ENCODE results near the gene CTTN.
A peak's percentile ranks its signal among the peaks of the same experiment; 100 is the strongest.

Gene CTTN

GRCh38 chr11:70477609-70478008 lies 79.3 kb downstream of the CTTN start:
- no peak for DNase-seq (ENCODE audit: low spot score)

- no peak for DNase-seq (ENCODE audit: low spot score)
These were observed 80.0 kb downstream of the CTTN start for GRCh38 chr11:70478166-70478890.

GRCh38 chr11:70480711-70481110 lies 82.4 kb downstream of the CTTN start:
- DNase-seq (ENCODE audit: low spot score), result no peak

DNA sequence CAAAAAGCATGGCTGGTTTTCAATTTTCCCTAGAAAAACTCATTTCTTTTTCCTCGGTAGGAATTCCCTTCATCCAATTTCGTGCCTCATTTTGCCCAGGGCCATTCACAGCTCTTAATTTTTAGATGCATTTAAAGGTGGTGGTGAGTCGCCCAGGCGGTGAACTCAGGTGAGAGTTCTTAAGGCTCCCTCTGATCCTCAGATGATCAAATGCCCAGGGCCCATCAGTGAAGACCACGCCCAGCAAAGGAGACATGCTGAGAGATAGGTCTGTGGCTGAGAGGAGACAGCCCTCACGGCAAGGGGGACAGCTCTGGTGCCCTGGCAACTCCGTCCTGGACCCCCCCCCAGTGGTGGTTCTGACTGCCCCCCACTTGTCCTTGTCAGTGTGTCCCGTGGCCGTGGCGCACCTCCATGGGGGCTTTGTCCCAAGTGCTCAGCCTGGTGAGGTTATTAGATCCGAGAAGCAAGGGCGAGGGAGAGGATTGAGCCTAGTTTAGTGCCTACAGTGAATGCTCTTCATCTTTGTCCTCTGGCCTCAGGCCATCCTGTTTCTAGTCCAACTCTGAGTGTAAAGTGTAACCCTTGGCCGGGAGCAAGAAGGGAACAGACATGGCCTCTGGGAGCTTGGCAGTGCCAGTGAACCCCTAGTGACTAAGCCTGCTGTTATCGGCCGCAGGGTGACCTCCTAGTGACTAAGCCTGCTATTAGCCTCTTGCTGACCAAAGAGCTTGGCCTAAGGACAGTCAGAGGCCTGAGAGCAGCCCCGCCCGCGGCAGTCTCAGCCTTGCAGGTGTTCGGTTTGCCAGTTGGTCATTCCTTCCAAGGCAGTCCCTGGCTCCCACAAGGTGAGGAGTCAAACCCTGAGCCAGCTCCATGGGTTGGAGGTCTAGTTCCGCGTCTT lies 83.5 kb downstream of the CTTN start:
- peak; percentile 92 for DNase-seq (ENCODE audit: low spot score)

DNA sequence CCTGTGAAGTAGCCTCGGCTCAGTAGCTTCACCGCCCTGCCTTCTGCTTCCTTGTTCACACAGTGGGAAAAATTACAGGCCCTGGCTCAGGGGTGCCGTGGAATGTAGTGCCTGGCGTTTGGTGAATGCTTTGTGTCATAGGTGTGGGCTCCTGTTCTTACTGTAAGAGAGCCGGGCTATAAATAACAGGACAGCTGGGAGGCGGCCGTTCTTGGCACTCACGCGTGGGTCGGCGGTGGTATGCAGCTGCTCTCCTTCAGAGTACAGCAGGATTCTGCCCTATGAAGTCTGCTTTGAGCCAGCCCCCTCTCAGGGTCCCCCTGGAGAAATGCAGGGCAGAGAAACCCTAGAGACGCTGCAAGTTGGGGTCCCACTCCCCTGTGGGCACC lies 84.2 kb downstream of the CTTN start:
- DNase-seq (ENCODE audit: low spot score), result no peak

- DNase-seq (ENCODE audit: low spot score), result peak; percentile 73
These were observed 84.9 kb downstream of the CTTN start for GRCh38 chr11:70483077-70483861.

DNA sequence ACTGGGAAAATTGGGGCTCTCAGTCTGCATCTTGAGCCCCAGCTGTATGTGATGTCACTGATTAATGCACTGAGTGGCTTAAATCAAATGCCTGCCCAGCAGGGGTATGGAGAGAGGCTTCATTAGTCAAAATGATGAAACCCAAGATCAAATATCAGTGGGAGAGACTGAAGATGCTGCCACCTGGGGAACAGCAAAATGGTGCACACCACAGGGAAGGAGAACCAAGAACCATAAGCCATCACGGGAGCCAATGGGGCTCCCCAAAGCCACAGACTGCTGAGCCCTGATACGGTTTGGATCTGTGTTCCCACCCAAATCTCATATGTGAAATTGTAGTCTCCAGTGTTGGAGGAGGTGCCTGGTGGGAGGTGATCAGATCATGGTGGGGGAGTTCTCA lies 85.6 kb downstream of the CTTN start:
- no peak for DNase-seq (ENCODE audit: low spot score)

- DNase-seq (ENCODE audit: low spot score), result no peak
These were observed 87.1 kb downstream of the CTTN start for GRCh38 chr11:70485326-70486025.

DNA sequence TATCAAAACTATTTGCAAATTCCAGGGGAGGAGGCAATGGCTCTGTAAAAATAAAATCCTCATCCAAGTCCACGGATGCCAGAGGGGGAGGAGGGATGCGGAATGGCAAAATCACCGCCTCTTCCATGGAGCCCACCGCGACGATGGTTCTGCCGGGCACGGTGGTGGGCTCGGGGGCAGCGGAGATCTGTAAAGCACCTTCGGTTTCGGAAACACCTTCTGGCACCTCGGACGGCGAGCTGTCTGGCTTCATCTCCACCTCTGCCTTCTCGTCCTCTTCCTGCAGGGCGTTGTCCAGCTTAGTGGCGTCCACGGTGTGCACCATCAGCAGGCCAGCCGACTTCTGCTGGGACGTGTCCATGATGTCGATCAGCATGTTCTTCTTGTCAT lies 87.7 kb downstream of the CTTN start:
- no peak for DNase-seq (ENCODE audit: low spot score)

All from RKO (cell line).